Neural progenitor cell (in vitro differentiated cells): ENCODE results near the gene DEK. TPM values are rescaled to one million over a fixed set of nuclear protein-coding genes. Genes with fewer than 3 reads are reported as not detected.

Experiments used
- DNase-seq: peaks from one replicate; pipeline ENCODE4 v3.0.0-alpha.2; 2016; ENCODE audit warnings: low spot score
- H2AFZ ChIP-seq: fragments of 200-600 bp; sonication (generic); replicated peaks from 2 replicates; pipeline ENCODE4 v1.6.1; 2016; ENCODE audit warnings: antibody characterized with exemption
- H3F3A ChIP-seq: fragments of 200-600 bp; sonication (generic); 2 replicates; pipeline ENCODE4 v1.6.1; 2016; ENCODE audit warnings: antibody characterized with exemption, low read depth
- H3K27ac ChIP-seq: fragments of 200-600 bp; sonication (generic); 2 replicates; pipeline ENCODE4 v1.5.1; 2016; ENCODE audit warnings: mild to moderate bottlenecking
- H3K27me3 ChIP-seq: fragments of 200-600 bp; sonication (generic); 2 replicates; pipeline ENCODE4 v1.6.1; 2016; ENCODE audit warnings: mild to moderate bottlenecking, moderate library complexity
- H3K36me3 ChIP-seq: fragments of 200-600 bp; sonication (generic); 2 replicates; pipeline ENCODE4 v1.5.1; 2016
- H3K4me1 ChIP-seq: fragments of 200-600 bp; sonication (generic); 2 replicates; pipeline ENCODE4 v1.6.1; 2016; ENCODE audit warnings: mixed run types
- H3K4me2 ChIP-seq: fragments of 200-600 bp; sonication (generic); 2 replicates; pipeline ENCODE4 v1.6.1; 2016
- H3K4me3 ChIP-seq: fragments of 200-600 bp; sonication (generic); 2 replicates; pipeline ENCODE4 v1.5.1; 2016
- H3K79me2 ChIP-seq: fragments of 200-600 bp; sonication (generic); 2 replicates; pipeline ENCODE4 v1.6.1; 2016; ENCODE audit warnings: low read depth
- H3K9ac ChIP-seq: fragments of 200-600 bp; sonication (generic); 2 replicates; pipeline ENCODE4 v1.6.1; 2016
- H3K9me3 ChIP-seq: fragments of 200-600 bp; sonication (generic); 2 replicates; pipeline ENCODE4 v1.5.1; 2016; ENCODE audit warnings: low read depth
- H4K20me1 ChIP-seq: fragments of 200-600 bp; sonication (generic); 2 replicates; pipeline ENCODE4 v1.6.1; 2016; ENCODE audit warnings: low read depth
- H3K27ac Mint-ChIP-seq: 3 replicates; pipeline ENCODE4 v1.8.0; 2021; ENCODE audit warnings: mixed read lengths
- H3K27me3 Mint-ChIP-seq: 2 replicates; pipeline ENCODE4 v1.8.0; 2022; ENCODE audit warnings: low read depth, mild to moderate bottlenecking, inconsistent platforms, moderate library complexity, mixed read lengths; ENCODE audit not compliant: insufficient read depth
- H3K36me3 Mint-ChIP-seq: 3 replicates; pipeline ENCODE4 v1.8.0; 2021; ENCODE audit warnings: mixed read lengths
- H3K4me1 Mint-ChIP-seq: 3 replicates; pipeline ENCODE4 v1.8.0; 2021; ENCODE audit warnings: mixed read lengths
- H3K4me3 Mint-ChIP-seq: 3 replicates; pipeline ENCODE4 v1.8.0; 2021; ENCODE audit warnings: mild to moderate bottlenecking, moderate library complexity, mixed read lengths
- H3K9me3 Mint-ChIP-seq: 3 replicates; pipeline ENCODE4 v1.8.0; 2020; ENCODE audit warnings: mixed read lengths
- EZH2 ChIP-seq: fragments of 200-600 bp; sonication (generic); IDR thresholded peaks from 2 replicates; pipeline ENCODE4 v1.6.1; 2017; ENCODE audit warnings: antibody characterized with exemption, mild to moderate bottlenecking, moderate library complexity
- EZH2phosphoT487 ChIP-seq: fragments of 200-600 bp; sonication (generic); IDR thresholded peaks from 2 replicates; pipeline ENCODE4 v1.6.1; 2017; ENCODE audit warnings: antibody characterized with exemption
- total RNA-seq: library from RNA; depleted of rRNA; stranded (reverse); fragments of >200 nt; gene quantifications from 2 replicates; pipeline ENCODE4 v1.2.3, GENCODE V29; 2015; ENCODE audit warnings: low replicate concordance
- TF ChIP-seq, protein P1 (sequence below): fragments of 200-600 bp; sonication (generic); IDR thresholded peaks from 2 replicates; pipeline ENCODE4 v1.5.1; 2017; ENCODE audit warnings: antibody characterized with exemption, mild to moderate bottlenecking

The DEK gene
- total RNA-seq, 1 donor from 2014 or later, result 501 TPM

DNA sequence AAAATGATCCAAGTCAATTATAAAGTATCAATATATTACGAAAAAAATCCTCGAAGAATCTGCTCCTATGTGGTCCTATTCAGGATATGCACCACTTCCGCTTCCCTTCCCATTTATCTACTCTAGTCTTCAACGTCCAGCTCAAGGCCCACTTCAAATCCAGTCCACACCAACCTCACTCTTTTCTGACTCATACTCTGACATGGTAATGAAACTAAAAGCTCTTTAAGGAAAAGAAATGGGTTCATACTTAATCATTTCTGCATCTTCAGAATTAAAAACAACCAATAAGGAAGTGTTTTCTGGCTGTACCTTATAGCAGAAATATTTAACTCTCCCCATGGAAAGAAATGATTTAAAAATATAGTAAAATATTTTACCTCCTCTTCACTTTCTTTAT lies 15.1 kb downstream of the DEK start:
- Histone ChIP-seq H3K4me2 (no peak overlapping the region), H3K9me3 (no peaks in the 10 kb centered on the region), H2AFZ (no peak overlapping the region), H3K79me2 (peaks cover 100% of the 10 kb centered on the region), H3K9ac (no peak overlapping the region), H3K4me1 (no peaks in the 10 kb centered on the region), H3F3A (peaks cover 17% of the 10 kb centered on the region), H3K4me3 (no peak overlapping the region), H4K20me1 (peaks cover 94% of the 10 kb centered on the region), H3K36me3 (peaks cover 41% of the 10 kb centered on the region), H3K27ac (no peak overlapping the region), H3K27me3 (no peaks in the 10 kb centered on the region)
- TF ChIP-seq, protein P1, sequence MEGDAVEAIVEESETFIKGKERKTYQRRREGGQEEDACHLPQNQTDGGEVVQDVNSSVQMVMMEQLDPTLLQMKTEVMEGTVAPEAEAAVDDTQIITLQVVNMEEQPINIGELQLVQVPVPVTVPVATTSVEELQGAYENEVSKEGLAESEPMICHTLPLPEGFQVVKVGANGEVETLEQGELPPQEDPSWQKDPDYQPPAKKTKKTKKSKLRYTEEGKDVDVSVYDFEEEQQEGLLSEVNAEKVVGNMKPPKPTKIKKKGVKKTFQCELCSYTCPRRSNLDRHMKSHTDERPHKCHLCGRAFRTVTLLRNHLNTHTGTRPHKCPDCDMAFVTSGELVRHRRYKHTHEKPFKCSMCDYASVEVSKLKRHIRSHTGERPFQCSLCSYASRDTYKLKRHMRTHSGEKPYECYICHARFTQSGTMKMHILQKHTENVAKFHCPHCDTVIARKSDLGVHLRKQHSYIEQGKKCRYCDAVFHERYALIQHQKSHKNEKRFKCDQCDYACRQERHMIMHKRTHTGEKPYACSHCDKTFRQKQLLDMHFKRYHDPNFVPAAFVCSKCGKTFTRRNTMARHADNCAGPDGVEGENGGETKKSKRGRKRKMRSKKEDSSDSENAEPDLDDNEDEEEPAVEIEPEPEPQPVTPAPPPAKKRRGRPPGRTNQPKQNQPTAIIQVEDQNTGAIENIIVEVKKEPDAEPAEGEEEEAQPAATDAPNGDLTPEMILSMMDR, result no peak
- TF ChIP-seq EZH2phosphoT487, result no peak
- Mint-ChIP-seq H3K4me3 (no peak overlapping the region), H3K36me3 (peaks cover 49% of the 10 kb centered on the region), H3K9me3 (no peaks in the 10 kb centered on the region), H3K4me1 (no peaks in the 10 kb centered on the region), H3K27ac (no peak overlapping the region), H3K27me3 (no peaks in the 10 kb centered on the region)
- DNase-seq, result no peak

DNA sequence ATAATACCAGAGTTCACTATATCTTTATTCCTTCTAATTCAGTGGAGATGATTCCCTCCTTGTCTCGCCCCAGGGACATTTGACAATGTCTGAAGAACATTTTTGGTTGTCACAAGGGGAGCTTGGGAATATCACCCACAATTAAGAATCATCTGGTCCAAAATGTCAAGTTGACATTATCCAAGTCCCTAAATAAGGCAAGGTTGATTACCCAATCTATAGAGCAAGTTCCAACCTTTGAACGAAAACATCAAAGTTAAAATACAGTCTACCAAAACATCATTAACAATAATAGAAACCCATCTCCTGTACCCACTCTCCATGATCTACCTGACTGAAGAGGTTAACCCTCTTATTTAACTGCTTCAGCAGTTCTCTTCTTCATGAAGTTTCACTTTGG lies 15.6 kb downstream of the DEK start:
- no peak for DNase-seq
- Histone ChIP-seq H3F3A (peaks cover 17% of the 10 kb centered on the region), H3K27me3 (no peaks in the 10 kb centered on the region), H3K27ac (no peak overlapping the region), H3K4me1 (no peaks in the 10 kb centered on the region), H2AFZ (no peak overlapping the region), H3K9ac (no peak overlapping the region), H3K9me3 (no peaks in the 10 kb centered on the region), H3K36me3 (peaks cover 43% of the 10 kb centered on the region), H4K20me1 (peaks cover 90% of the 10 kb centered on the region), H3K79me2 (peaks cover 100% of the 10 kb centered on the region), H3K4me2 (no peak overlapping the region), H3K4me3 (no peak overlapping the region)
- TF ChIP-seq, protein P1, result no peak
- TF ChIP-seq EZH2phosphoT487 (no peak), EZH2 (no peak)
- Mint-ChIP-seq H3K4me1 (no peaks in the 10 kb centered on the region), H3K36me3 (peaks cover 54% of the 10 kb centered on the region), H3K9me3 (no peaks in the 10 kb centered on the region), H3K27ac (no peak overlapping the region), H3K27me3 (no peaks in the 10 kb centered on the region), H3K4me3 (no peak overlapping the region)

DNA sequence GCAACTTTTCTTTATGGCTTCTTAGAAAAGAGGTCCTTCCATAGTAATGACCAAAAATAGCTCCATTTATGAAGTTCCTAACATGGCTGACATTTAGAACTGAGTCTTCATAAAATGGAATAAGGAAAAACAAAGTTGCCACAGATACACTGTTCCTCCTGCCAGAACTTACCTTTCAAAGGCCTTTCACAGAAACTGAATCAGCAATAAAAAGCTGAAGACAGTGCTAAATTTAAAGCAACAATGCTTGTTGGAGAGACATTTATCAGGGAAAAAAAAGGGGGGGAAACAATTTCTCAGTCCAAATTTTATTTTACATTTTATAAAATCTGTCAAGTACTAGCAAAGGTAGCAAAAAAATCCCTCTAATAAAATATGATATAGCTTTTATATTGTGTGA lies 17.3 kb downstream of the DEK start:
- Mint-ChIP-seq H3K36me3 (peaks cover 60% of the 10 kb centered on the region), H3K27ac (no peak overlapping the region), H3K27me3 (no peaks in the 10 kb centered on the region), H3K9me3 (no peaks in the 10 kb centered on the region), H3K4me3 (no peak overlapping the region), H3K4me1 (no peaks in the 10 kb centered on the region)
- H3K27ac ChIP-seq, result no peak overlapping the region
- H2AFZ ChIP-seq, result no peak overlapping the region
- no peaks in the 10 kb centered on the region for H3K9me3 ChIP-seq
- H3K36me3 ChIP-seq, result peaks cover 53% of the 10 kb centered on the region
- H3K4me1 ChIP-seq, result no peaks in the 10 kb centered on the region
- peaks cover 17% of the 10 kb centered on the region for H3F3A ChIP-seq
- no peak for DNase-seq
- H4K20me1 ChIP-seq, result peaks cover 77% of the 10 kb centered on the region
- H3K4me3 ChIP-seq, result no peak overlapping the region
- no peak overlapping the region for H3K4me2 ChIP-seq
- TF ChIP-seq, protein P1, result no peak
- no peak for TF ChIP-seq EZH2
- TF ChIP-seq EZH2phosphoT487, result no peak
- H3K9ac ChIP-seq, result no peak overlapping the region
- peaks cover 100% of the 10 kb centered on the region for H3K79me2 ChIP-seq
- no peaks in the 10 kb centered on the region for H3K27me3 ChIP-seq
